ENCODE results near the gene TBXAS1. TPM values are rescaled to one million over a fixed set of nuclear protein-coding genes. Genes with fewer than 3 reads are reported as not detected.

Gene TBXAS1
- total and polyA plus RNA-seq, 2 of the 8 experiments (the other 6 are each of a cell fraction or from before 2014, with no cell fraction given) = 0.86 to 2.1 TPM

DNA sequence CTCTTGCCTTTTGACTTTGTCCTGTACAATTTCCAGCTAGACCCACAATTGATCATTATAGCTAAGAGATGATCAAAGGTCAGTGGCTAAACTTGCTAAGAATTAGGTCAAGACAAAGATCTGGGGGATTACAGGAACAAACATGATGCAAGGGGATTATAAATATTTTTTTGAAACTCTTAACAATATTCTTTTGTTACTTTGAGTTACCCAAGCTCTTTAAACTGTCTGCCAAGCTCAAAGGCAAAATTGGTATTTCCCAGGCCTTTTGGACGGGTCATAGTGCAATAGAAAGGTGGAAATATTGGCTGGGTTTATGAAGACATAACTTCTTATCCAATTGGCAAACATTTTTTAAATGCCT is 23.4 kb downstream of the TBXAS1 start:
- ChIA-PET POLR2A (ENCODE audit: partially characterized antibody) (no interaction called here), CTCF (ENCODE audit: partially characterized antibody) (interaction anchor here (0.6 to 2.1 kb wide), 4 partner anchors 192 to 251 kb away, joined by 3 to 7 read pairs (median 3); no protein-coding TSS in a partner anchor)
- Histone ChIP-seq H2BK12ac (ENCODE audit: low read depth, low read length) (no peak overlapping the region), H2BK5ac (ENCODE audit: low read depth, low read length) (no peak overlapping the region), H3K4ac (replicated peaks; ENCODE audit: insufficient read length, low read depth, low read length) (no peak overlapping the region), H3K23me2 (ENCODE audit: low read depth, low read length) (no peaks in the 10 kb centered on the region), H2BK15ac (ENCODE audit: low read length) (no peak overlapping the region), H3K18ac (ENCODE audit: extremely low read depth, low read length) (no peak overlapping the region), H3K27me3 (replicated peaks in 1 of 4; ENCODE audit: control insufficient read depth in 3 of 4, extremely low read depth in 1 of 4, insufficient read depth in 3 of 4, low read length in 3 of 4) (no peaks in the 10 kb centered on the region), H4K8ac (ENCODE audit: extremely low read depth, insufficient read depth, low read length) (no peak overlapping the region), H3K79me2 (ENCODE audit: control insufficient read depth in 1 of 2, insufficient read depth in 2 of 2, low read length in 2 of 2) (no peaks in the 10 kb centered on the region), H3K56ac (replicated peaks; ENCODE audit: insufficient read length, low read depth, low read length) (no peak overlapping the region), H3K14ac (ENCODE audit: insufficient read length) (no peak overlapping the region), H2AFZ (ENCODE audit: low read length) (no peak overlapping the region), H3K36me3 (ENCODE audit: control insufficient read depth in 2 of 4, insufficient read depth in 4 of 4, low read length in 3 of 4) (no peaks in the 10 kb centered on the region), H3K27ac (ENCODE audit: low read depth, low read length) (no peak overlapping the region), H3K4me3 (ENCODE audit: extremely low read depth in 1 of 4, insufficient read depth in 2 of 4, low read depth in 3 of 4, low read length in 4 of 4) (no peak overlapping the region), H4K5ac (ENCODE audit: insufficient read length, low read depth, low read length) (no peak overlapping the region), H3K9me3 (ENCODE audit: insufficient read depth in 2 of 2, low read depth in 1 of 2, low read length in 1 of 2) (peaks cover 0 to 5% of the 10 kb centered on the region in 2 experiments; a peak in 1 of 4 replicates), H2BK120ac (replicated peaks; ENCODE audit: low read depth, low read length) (no peak overlapping the region), H2AK5ac (ENCODE audit: low read depth, low read length) (no peak overlapping the region), H4K20me1 (replicated peaks in 1 of 2; ENCODE audit: control insufficient read depth in 1 of 2, insufficient read depth in 2 of 2, low read length in 2 of 2) (no peaks in the 10 kb centered on the region), H3K79me1 (ENCODE audit: low read depth, low read length) (no peaks in the 10 kb centered on the region), H3K9ac (replicated peaks in 1 of 4; ENCODE audit: extremely low read depth in 1 of 4, low read depth in 3 of 4, low read length in 3 of 4) (no peak overlapping the region), H3K23ac (ENCODE audit: insufficient read length) (no peak overlapping the region), H3K4me2 (ENCODE audit: insufficient read depth in 1 of 2, low read depth in 2 of 2, low read length in 2 of 2) (no peak overlapping the region), H2BK20ac (ENCODE audit: low read length) (no peak overlapping the region), H3K4me1 (replicated peaks in 1 of 4; ENCODE audit: control insufficient read depth in 3 of 4, insufficient read depth in 4 of 4, low read length in 3 of 4) (no peaks in the 10 kb centered on the region; a peak in 1 of 7 replicates), H4K91ac (replicated peaks; ENCODE audit: insufficient read length, low read length) (no peak overlapping the region)
- FAIRE-seq = no peak
- no peak for DNase-seq (ENCODE audit: low read depth in 1 of 2, low spot score in 2 of 2)
- 93% methylated on average over 1 of the region's 1 CpG; no CpG with 5 or more reads in 1 of the 2 experiments for WGBS, 2 experiments (ENCODE audit: extremely low coverage in 1 of 2, insufficient coverage in 1 of 2, insufficient read length in 1 of 2, insufficient replicate concordance in 2 of 2, low coverage in 1 of 2, low lambda C conversion rate in 2 of 2, missing lambda C conversion rate in 1 of 2)
- TF ChIP-seq SP4 (IDR thresholded peaks at IDR 0.05; ENCODE audit: low read length) = no peak
- no peak for TF ChIP-seq CREB1 (IDR thresholded peaks at IDR 0.05)
- TF ChIP-seq USF2 (IDR thresholded peaks at IDR 0.05; ENCODE audit: low read length) = no peak
- no peak for TF ChIP-seq RXRA (IDR thresholded peaks at IDR 0.05; ENCODE audit: insufficient read depth, low read depth, low read length)
- TF ChIP-seq, protein P1, sequence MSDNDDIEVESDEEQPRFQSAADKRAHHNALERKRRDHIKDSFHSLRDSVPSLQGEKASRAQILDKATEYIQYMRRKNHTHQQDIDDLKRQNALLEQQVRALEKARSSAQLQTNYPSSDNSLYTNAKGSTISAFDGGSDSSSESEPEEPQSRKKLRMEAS (IDR thresholded peaks at IDR 0.05) = no peak
- TF ChIP-seq GABPA (IDR thresholded peaks at IDR 0.05; ENCODE audit: borderline replicate concordance, insufficient read depth, low read length) = no peak
- TF ChIP-seq RNF2 (IDR thresholded peaks at IDR 0.05; ENCODE audit: borderline replicate concordance, low read depth, low read length, missing control alignments, poor library complexity, severe bottlenecking) = no peak
- no peak for TF ChIP-seq TCF12 (IDR thresholded peaks at IDR 0.05; ENCODE audit: low read depth, low read length)
- TF ChIP-seq SIX5 (IDR thresholded peaks at IDR 0.05; ENCODE audit: low read depth, low read length) = no peak
- TF ChIP-seq EP300 (IDR thresholded peaks at IDR 0.05; ENCODE audit: borderline replicate concordance in 1 of 2, low read depth in 2 of 2, low read length in 2 of 2) = no peak
- no peak for TF ChIP-seq RBBP5 (IDR thresholded peaks at IDR 0.05; ENCODE audit: borderline replicate concordance, low read depth, low read length)

All from H1 (cell line).